HuH-7.5 (cell line): Measurements from ENCODE around the gene CCDC201.

Experiments used
- DNase-seq: peaks from one replicate; pipeline ENCODE4 v3.0.0; 2011; ENCODE audit warnings: low spot score

Gene CCDC201

DNA sequence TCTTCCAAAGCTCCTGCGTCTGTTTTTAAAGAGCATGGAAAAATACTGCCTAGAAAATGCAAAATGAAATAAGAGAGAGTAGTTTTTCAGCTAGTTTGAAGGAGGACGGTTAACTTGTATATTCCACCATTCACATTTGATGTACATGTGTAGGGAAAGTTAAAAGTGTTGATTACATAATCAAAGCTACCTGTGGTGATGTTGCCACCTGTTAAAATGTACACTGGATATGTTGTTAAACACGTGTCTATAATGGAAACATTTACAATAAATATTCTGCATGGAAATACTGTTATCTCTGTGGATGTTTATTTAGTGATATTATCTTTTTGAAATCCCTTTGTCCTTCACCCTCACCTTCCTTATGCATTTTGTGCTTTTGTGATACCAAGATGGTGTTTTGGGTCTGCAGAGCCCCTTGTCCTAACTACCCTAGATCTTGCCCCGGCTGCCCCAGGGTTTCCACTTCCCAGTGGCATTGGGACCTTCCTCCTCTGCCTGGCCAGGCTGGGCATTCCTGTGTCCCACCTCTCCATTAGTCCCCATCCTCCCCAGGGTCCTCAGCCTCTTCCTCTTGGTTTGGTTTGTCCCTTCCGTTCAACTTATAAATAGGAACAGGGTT is 20.6 kb upstream of the CCDC201 start:
- no peak for DNase-seq

DNA sequence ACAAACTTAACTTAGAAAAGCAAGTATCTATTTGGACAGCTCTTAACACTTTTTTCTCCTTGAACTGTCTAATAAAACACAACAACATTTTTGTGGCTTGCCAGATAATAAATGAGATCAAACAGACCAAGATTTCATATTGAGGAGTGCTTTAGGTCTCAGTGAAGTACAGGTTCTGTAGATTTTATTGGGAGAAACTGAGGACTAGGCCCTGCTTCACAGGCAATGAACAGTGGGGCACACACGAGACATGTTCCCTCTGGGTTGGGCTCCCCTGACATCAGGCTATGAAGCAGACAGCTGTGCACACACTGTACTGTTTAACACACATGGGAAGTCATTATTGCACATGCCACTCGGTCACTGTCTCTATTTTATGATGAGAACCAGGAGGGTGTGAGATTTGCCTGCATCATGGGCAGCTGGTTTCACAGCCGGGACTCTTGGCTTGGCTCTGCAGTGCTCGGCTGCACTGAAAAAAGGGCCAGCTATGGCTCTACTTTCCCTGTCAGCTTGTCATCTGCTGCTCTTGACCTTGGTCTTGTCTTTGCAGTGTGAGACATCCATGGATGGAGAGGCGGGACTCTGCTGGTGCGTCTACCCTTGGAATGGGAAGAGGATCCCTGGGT is 19.6 kb upstream of the CCDC201 start:
- DNase-seq = no peak

DNA sequence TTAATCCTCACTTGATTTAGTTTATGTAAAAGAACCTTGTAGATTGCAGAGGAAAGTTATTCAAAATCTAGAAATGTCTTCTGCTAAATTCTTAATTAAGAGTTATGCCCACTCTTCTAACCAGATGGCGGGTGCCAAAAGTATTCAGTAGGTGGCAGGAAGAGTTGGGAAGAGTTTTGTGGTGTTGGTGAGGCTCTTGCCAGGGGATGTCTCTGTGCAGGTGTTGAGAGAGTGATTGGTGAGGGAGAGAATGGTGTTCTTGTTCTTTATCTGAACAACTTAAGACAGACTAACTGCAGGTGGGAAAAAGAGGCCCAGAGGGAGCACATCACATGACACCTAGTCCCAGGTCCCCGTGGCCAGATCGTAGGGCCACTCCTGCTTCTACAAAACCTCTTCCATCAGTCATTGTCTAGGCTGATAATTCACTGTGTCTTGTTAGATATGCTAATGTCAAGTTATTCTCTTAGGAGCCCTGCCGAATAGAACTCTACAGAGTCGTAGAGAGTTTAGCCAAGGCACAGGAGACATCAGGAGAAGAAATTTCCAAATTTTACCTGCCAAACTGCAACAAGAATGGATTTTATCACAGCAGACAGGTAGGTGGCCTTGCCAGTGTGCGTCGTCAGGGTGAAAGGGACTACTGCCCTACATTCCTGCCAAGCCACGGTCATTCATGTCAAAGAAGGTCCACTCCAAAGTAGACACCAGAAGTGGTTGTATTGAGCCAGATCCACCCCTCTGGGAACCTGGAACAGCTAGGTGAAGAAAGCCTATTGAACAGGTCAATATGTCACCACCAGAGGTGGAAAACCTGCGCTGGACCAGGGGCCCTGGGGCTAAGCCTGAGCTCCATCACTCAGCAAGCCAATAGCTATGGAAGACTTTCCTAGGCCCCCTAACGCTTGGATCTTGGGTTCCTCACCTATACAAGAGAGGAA is 18.9 kb upstream of the CCDC201 start:
- no peak for DNase-seq

DNA sequence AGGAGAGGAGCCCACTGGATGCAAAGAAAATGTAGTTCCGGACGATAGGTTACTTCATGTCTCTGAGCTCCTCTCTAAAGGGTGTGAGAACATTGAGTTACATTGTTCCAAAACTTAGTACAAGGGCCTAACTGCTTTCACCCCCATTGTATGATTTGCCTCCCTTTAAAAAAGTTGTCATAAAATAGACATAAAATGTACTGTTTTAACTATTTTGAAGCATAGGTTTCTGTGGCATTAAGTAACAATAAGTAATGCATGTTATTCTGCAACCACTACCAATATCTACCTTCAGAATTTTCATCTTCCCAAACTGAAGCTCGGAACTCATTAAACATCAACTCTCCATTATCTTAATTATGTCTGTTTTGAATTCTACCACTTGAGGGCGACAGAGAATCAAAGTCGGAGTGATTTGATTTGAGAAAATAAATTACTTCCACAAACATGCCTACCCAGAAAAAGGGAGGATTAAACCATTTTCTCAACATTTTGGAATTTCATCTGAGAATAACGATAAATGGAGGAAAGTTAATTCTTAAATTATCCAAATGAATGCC is 18.1 kb upstream of the CCDC201 start:
- no peak for DNase-seq

DNA sequence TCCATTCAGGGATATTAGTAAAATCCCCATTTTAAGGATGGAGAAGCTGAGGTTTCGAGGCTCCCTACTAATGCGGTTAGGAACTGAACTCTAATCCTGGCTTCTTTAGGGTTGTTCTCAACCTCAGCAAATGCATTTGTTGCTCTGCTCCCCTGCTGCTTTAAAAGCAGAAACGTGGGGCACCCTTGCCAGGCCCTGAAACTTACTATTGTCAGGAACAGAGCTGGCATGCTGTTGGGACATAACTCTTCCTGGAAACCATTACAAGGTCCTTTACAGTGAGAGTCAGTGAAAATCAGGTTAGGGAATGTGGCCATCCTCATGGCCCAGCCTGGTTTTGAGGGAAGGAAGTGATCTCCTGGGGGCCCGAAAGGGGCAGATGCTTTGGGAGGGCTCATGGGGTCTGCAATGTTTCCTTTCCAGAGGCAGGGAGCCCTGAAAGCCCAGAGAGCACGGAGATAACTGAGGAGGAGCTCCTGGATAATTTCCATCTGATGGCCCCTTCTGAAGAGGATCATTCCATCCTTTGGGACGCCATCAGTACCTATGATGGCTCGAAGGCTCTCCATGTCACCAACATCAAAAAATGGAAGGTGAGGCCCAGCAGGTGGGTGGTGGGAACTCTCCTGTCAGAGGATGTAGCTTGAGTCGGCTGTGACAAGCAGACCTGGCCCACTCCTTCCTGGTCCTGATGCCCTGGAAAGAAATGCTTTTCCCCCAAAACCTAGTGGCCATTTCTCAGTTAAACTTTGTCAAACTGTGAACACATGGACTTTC is 17.4 kb upstream of the CCDC201 start:
- DNase-seq = no peak

DNA sequence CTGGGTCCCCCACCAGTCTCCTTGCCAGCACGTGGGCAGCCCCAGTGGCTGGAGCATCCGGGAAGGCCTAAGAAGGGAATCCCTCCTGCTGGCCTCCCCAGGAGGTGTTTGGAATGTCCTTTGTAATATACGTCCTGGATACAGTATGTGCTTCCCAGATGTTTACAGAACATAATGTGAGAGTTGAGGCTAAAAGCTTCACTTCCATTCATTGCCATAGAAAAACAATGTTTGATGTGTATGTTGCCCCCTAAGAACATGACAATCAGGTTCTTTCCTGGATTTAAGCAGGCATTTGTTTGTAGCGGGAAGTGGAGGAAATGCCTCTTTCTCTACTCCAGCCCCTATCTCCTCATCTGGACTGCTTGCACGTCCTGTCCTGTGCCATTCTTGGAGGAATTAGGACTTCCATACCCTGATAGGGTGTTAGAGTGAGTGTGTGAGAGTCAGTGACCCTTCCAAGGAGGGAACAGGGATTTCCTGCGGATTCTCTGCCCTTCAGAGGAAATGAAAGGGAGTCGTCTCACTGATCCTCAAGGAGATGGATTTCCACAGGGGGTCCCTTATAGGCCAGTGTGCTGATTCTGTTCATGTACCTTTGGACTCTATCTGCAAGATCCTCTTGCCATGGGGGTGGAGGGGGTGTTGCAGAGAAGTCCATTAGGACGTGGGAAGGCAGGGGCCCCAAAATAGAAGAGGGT is 16.6 kb upstream of the CCDC201 start:
- no peak for DNase-seq

DNA sequence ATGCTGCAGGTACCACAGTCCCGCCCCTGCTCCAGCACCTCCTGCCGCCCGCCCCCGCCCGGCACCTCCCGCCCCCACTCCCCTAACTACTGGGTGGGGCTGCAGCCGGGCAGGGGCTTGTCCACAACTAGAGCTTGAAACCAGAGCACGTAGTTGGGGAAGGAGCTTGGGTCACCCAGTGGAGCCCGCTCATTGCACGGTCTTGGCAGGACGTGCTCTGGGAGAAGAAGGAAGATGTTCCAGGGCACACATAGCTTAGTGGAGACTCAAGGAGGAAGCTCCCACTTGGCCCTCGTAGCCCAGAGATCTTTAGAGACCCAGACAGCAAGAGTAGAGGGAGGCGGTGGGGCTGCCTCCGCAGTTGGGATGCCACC is 16.1 kb upstream of the CCDC201 start:
- DNase-seq = no peak

DNA sequence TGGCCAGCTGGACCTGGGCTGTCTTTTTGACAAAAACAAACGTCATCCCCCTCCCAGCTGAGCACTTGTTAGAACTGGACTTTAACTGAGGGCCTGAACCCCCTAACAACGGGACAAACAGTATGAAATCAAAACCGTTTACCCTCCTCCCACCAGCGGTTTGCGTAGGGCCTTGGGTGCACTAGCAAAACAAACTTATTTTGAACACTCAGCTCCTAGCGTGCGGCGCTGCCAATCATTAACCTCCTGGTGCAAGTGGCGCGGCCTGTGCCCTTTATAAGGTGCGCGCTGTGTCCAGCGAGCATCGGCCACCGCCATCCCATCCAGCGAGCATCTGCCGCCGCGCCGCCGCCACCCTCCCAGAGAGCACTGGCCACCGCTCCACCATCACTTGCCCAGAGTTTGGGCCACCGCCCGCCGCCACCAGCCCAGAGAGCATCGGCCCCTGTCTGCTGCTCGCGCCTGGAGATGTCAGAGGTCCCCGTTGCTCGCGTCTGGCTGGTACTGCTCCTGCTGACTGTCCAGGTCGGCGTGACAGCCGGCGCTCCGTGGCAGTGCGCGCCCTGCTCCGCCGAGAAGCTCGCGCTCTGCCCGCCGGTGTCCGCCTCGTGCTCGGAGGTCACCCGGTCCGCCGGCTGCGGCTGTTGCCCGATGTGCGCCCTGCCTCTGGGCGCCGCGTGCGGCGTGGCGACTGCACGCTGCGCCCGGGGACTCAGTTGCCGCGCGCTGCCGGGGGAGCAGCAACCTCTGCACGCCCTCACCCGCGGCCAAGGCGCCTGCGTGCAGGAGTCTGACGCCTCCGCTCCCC is 15.5 kb upstream of the CCDC201 start, which contains the start of gene IGFBP1:
Gene IGFBP1 (plus strand): TSS at position 304 of the 808 bp plus-strand sequence. CDS start 165 bp downstream, at position 469.
- DNase-seq = peak; percentile 37

DNA sequence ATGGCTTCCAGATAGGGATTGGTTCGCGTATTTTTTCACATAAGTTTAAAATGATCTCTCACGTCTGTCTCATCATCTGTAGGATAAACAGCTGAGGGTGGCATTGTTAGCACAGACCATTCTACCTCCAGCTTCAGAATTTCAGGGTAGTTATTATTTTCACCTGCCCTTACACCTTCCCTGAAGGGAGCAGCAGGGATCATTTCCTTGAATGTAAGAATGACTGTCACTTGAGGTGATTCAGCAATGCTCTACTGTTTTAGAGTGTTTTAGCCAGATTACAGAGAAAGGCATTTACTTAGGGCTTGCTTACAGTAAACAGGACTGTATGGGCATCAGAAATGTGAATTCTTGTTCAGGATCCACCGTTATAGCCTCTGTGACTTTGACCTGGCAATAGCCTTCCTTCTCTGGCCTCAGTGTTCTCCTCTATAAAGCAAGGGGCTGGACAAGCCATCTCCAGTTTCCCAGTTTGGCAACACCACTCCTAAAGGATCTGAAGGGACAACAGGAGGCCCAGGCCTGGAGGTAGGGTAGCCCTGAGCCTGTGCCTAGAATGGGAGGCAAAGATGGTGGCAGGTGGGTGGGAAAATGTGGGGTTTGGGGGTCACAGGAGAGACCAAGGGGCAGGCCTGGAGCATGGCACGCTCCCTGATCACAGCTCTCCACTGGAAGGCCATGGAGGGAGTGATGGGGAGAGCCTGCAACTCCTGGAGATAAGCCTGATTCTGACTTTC is 14.2 kb upstream of the CCDC201 start:
- no peak for DNase-seq

DNA sequence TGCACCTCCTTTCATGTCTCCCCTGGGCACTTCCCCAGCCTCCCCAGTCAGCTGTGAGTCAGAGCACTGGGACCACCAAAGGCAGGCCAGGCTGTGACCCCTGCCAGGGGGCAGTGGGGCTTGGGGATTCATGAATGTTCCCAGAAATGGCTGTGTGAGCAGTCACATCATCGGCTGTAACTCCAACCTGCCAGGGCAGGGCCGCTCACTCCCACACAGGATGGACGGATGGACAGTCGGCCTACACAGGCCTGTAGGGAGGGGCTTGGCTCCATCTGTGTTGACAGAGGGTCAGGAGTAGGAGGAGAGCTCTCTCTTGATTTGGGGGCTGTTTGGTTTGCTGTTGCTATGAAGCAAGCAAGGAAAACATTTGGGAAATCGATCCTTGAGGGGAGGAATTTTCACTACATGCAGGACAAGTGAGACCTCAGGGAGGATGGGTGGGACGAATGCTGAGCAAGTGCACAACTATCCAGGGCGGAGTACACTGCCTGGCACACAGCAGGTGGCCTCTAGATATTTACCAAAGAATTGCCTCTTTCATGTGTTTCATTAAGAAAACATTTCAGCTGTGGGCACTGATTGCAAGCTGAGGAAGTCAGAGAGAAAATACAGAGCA is 12.5 kb upstream of the CCDC201 start:
- DNase-seq = peak; percentile 28

DNA sequence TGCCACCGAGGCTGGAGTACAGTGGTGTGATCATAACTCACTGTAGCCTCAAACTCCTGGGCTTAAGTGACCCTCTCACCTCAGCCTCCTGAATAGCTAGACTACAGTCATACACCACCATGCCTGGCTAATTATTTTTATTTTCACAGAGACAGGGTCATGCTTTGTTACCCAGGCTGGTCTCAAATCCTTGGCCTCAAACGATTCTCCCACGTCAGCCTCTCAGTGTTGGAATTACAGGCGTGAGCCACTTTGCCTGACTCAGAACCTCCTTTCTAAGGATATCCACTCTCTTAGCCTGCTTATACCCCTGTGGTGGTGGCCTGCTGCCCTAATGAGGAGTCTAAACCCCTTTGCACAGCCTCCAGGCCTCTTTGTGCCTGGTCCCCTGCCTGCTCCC is 11.3 kb upstream of the CCDC201 start:
- no peak for DNase-seq

DNA sequence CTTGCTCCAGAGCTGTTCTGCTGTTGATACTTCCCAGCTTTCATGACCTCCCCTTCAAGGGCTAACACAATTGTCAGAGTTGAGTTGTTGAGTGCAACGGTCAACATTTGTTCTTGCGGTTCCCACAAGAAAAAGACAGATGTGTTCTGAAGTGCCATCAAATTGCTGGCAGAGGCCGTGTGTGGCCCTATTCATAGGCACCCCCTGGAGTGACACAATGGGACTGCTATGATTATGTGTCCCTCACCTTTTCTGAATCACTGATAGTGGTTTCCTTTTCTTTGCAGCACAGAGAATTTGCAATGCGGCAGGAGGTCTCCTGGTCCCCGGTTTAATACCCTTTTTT is 9.6 kb upstream of the CCDC201 start:
- no peak for DNase-seq

DNA sequence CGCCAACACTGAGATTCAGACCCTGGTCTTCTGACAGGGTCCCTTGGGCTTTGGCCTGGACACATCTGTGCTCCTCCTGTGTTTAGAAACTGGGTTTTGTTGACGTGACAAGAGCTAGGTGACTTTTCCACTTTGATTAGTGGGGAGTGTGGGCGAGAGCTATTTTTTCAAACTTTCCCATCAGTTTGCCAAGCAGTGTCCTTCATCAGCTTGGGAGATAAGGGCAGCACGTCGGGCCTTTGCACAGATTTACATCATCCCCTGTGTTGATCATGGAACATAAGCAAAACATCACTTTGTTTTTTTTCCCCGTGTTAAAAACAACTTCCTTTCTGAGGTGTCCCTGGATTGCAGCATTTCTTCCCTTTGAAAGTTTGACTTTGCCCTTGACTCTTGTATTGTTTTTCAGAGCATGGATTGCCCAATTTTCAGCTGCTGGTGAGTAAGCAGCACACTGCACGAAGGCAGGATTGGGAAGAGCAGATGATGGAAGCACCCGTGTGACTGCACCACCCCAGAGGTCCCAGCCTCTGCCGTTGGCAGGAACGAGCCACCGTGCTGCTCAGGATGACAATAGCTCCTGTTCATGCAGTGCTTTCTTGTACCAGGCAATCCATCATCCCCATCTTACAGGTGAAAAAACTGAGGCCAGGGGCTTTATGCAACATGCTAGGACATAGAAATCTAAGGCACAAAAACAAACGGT is 9.0 kb upstream of the CCDC201 start:
- DNase-seq = peak; percentile 42

DNA sequence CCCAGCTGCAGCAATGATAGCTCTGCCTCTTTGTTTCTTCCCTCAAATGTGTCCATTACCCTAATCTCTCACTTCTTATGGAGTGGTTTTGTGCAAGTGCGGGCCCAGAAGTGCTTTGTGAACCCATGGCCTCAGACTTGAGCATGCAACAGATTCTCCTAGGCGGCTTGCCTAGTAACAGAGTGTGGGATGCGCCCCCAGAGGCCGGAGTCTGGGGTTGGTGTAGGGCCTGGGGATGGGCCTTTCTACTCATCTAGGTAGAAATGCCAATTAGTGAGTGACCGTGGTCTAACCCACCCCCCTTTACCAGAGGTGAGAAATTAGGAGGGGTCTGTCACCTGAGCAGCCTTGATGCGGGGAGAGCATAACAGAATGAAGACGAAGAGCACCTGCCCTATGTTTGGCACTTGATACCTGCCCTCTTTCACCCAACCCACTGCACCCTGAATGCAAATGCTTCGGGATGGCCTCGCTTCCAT is 8.4 kb upstream of the CCDC201 start:
- no peak for DNase-seq

DNA sequence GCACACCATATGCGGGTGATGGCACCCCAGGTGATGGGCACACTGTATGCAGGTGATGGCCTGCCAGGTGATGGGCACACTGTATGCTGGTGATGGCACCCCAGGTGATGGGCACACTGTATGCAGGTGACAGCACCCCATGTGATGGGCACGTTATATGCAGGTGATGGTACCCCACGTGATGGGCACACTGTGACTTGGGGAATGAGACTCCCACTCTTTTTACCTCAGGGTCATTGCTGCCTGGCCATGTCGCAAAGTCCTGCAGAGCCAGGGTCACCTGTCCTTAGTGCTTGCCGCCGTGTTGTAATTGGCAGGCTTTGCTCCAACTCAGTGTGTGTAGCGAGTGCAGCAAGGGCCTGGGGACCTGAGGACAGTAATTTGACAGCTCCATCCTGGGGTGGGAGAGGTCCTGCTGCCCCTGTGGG is 7.6 kb upstream of the CCDC201 start:
- DNase-seq = no peak

DNA sequence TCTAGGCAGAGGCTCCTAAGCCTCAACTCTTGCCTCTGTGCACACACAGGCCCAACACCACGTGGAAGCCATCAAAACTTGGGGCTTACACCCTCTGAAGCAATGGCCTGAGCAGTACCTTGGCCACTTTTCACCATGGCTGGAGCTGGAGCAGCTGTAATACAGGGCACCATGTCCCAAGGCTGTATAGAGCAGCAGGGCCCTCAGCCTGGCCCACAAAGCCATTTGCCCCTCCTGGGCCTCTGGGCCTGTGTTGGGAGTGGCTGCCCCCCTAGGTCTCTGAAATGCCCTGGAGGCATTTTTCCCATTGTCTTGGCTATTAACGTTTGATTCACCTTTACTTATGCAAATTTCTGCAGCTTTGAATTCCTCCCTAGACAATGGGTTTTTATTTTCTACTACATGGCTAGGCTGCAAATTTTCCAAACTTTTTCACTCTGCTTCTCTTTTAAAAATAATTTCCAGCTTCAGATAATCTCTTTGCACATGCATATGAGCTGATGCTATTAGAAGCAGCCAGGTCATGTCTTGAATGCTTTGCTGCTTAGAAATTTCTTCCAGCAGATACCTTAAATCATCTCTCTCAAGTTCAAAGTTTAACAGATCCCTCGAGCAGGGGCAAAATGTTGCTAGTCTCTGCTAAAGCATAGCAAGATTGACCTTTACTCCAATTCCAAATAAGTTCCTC is 5.7 kb upstream of the CCDC201 start:
- no peak for DNase-seq

DNA sequence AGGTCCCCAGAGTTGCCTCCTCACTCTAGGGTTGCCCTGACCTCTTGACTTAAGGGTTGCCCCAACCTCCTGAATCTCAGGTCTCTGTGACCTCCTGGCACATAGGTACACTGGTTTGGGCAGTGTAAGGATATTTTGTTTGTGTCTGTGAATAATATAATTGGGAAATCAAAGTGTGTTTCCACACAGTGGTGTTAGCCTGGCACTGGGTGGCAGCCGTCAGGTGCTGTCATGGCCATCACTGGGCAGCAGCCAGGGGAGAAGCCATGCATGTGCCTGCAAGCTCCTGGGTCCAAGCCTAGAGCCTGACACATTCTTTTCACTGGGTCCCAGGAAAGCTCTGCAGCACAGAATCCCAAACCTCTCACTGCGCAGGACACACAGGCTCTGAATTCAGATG is 3.6 kb upstream of the CCDC201 start:
- DNase-seq = no peak
